HepG2 (cell line): ENCODE measurements around the gene PCNA. TPM values are rescaled to one million over a fixed set of nuclear protein-coding genes. Genes with fewer than 3 reads are reported as not detected.

Experiments used
- CHD2 ChIP-seq: IDR thresholded peaks from 2 replicates; pipeline ENCODE4 v1.6.1; 2011; ENCODE audit warnings: low read depth, low read length, improper control_type of control experiment
- GATAD1 ChIP-seq: IDR thresholded peaks from 2 replicates; pipeline ENCODE4 v1.6.1; 2016; ENCODE audit warnings: missing genetic modification reagents, missing compliant biosample characterization
- KLF15 ChIP-seq: sonication (generic); formaldehyde crosslinking; IDR thresholded peaks from 2 replicates; pipeline ENCODE4 v1.8.1; 2023; ENCODE audit warnings: borderline replicate concordance, mild to moderate bottlenecking, inconsistent platforms, missing genetic modification reagents, mixed read lengths
- MTERF4 ChIP-seq: sonication (generic); formaldehyde crosslinking; IDR thresholded peaks from 2 replicates; pipeline ENCODE4 v1.8.0; 2023; ENCODE audit warnings: mild to moderate bottlenecking, missing genetic modification reagents
- NR2F2 ChIP-seq: IDR thresholded peaks from 2 replicates; pipeline ENCODE4 v1.6.1; 2012; ENCODE audit warnings: low read depth, inconsistent platforms, borderline replicate concordance
- PRDM10 ChIP-seq: sonication (generic); formaldehyde crosslinking; IDR thresholded peaks from 2 replicates; pipeline ENCODE4 v1.4.0; 2020; ENCODE audit warnings: low read depth, missing genetic modification reagents
- REXO4 ChIP-seq: sonication (generic); formaldehyde crosslinking; IDR thresholded peaks from 2 replicates; pipeline ENCODE4 v1.8.0; 2022; ENCODE audit warnings: missing genetic modification reagents, mild to moderate bottlenecking, borderline replicate concordance
- SAFB2 ChIP-seq: sonication (generic); formaldehyde crosslinking; IDR thresholded peaks from 2 replicates; pipeline ENCODE4 v1.5.1; 2020; ENCODE audit warnings: missing genetic modification reagents, low read depth, mild to moderate bottlenecking, borderline replicate concordance
- SP2 ChIP-seq: sonication (generic); formaldehyde crosslinking; IDR thresholded peaks from 2 replicates; pipeline ENCODE4 v1.5.1; 2020; ENCODE audit warnings: mild to moderate bottlenecking, missing genetic modification reagents
- SYNCRIP ChIP-seq: fragments of 200-400 bp; formaldehyde crosslinking; IDR thresholded peaks from 2 replicates; pipeline ENCODE4 v1.6.1; 2018; ENCODE audit warnings: mild to moderate bottlenecking, low read depth, low read length; ENCODE audit not compliant: insufficient read depth
- TAF15 ChIP-seq: fragments of 200-400 bp; formaldehyde crosslinking; IDR thresholded peaks from one replicate; pipeline ENCODE4 v1.6.1; 2018; ENCODE audit warnings: mild to moderate bottlenecking, low read depth, low read length; ENCODE audit not compliant: poor library complexity, severe bottlenecking
- THAP9 ChIP-seq: sonication (generic); formaldehyde crosslinking; IDR thresholded peaks from 2 replicates; pipeline ENCODE4; 2020; ENCODE audit warnings: missing genetic modification reagents, mild to moderate bottlenecking, borderline replicate concordance
- ZNF143 ChIP-seq: sonication (generic); formaldehyde crosslinking; IDR thresholded peaks from 2 replicates; pipeline ENCODE4 v1.4.0; 2020; ENCODE audit warnings: missing genetic modification reagents
- ZNF432 ChIP-seq: sonication (generic); formaldehyde crosslinking; IDR thresholded peaks from 2 replicates; pipeline ENCODE4 v1.5.0; 2020; ENCODE audit warnings: missing genetic modification reagents, mild to moderate bottlenecking, borderline replicate concordance
- ZNF451 ChIP-seq: sonication (generic); formaldehyde crosslinking; IDR thresholded peaks from 2 replicates; pipeline ENCODE4 v1.5.0; 2020; ENCODE audit warnings: mild to moderate bottlenecking, missing genetic modification reagents
- ZNF549 ChIP-seq: sonication (generic); formaldehyde crosslinking; IDR thresholded peaks from 2 replicates; pipeline ENCODE4 v1.5.0; 2020; ENCODE audit warnings: missing genetic modification reagents
- ZNF776 ChIP-seq: sonication (generic); formaldehyde crosslinking; IDR thresholded peaks from 2 replicates; pipeline ENCODE4 v1.4.0; 2020; ENCODE audit warnings: mild to moderate bottlenecking, missing genetic modification reagents
- ZNF879 ChIP-seq: sonication (generic); formaldehyde crosslinking; IDR thresholded peaks from 2 replicates; pipeline ENCODE4 v1.8.1; 2023; ENCODE audit warnings: missing genetic modification reagents
- ZSCAN20 ChIP-seq: sonication (generic); formaldehyde crosslinking; IDR thresholded peaks from 2 replicates; pipeline ENCODE4 v1.4.0; 2020; ENCODE audit warnings: missing genetic modification reagents, mild to moderate bottlenecking, borderline replicate concordance
- ZSCAN25 ChIP-seq: sonication (generic); formaldehyde crosslinking; IDR thresholded peaks from 2 replicates; pipeline ENCODE4 v1.8.0; 2022; ENCODE audit warnings: mild to moderate bottlenecking, missing genetic modification reagents
- polyA plus RNA-seq, 8 experiments: library from polyadenylated mRNA; depleted of rRNA in 3 of 8; stranded (reverse) in 7 of 8; unstranded in 1 of 8; fragments of >200 nt; fragmentation: Illumina TruSeq in 4 of 8; extraction: Trizol in 4 of 8; gene quantifications; 2 replicates each; pipeline versions ENCODE4 v1.2.1 to v1.2.3, GENCODE V29; 2011 to 2016; ENCODE audit warnings: low read depth in 4 of 8, missing spikeins in 1 of 8, mixed read lengths in 1 of 8; ENCODE audit not compliant: insufficient read depth in 1 of 8
- total RNA-seq, 5 experiments: library from RNA; depleted of rRNA; stranded (reverse); fragments of >200 nt; fragmentation: Illumina TruSeq; extraction: Trizol; gene quantifications; 2 replicates each; pipeline ENCODE4 v1.2.3, GENCODE V29; 2016; ENCODE audit warnings: low read depth in 1 of 5
- TF ChIP-seq, protein P1 (sequence below): sonication (generic); formaldehyde crosslinking; conservative IDR thresholded peaks from 2 replicates; pipeline ENCODE4 v1.4.0; 2020; ENCODE audit warnings: missing genetic modification reagents

Gene PCNA
- total and polyA plus RNA-seq, 2 of the 13 experiments (the other 11 are each of a cell fraction or from before 2014, with no cell fraction given): 229 to 655 TPM

GRCh38 chr20:5065879-5066383, 53.8 kb downstream of the PCNA start (continued):
- TF ChIP-seq KLF15 (CRISPR knock-in tag): no peak
- TF ChIP-seq TAF15: no peak
- TF ChIP-seq ZSCAN20 (CRISPR knock-in tag): no peak
- TF ChIP-seq ZNF432 (CRISPR knock-in tag): no peak
- no peak for TF ChIP-seq ZNF451
- 0 out of 2 replicates have a peak, but pooled peaks have one; percentile 10 for TF ChIP-seq PRDM10 (CRISPR knock-in tag)
- 0 out of 2 replicates have a peak, but pooled peaks have one; percentile 57 for TF ChIP-seq ZNF776 (CRISPR knock-in tag)
- no peak for TF ChIP-seq SAFB2 (CRISPR knock-in tag)
- no peak for TF ChIP-seq ZNF549 (CRISPR knock-in tag)
- 0 out of 2 replicates have a peak, but pooled peaks have one; percentile 31 for TF ChIP-seq THAP9 (CRISPR knock-in tag)
- TF ChIP-seq REXO4 (CRISPR knock-in tag): no peak
- TF ChIP-seq, protein P1, sequence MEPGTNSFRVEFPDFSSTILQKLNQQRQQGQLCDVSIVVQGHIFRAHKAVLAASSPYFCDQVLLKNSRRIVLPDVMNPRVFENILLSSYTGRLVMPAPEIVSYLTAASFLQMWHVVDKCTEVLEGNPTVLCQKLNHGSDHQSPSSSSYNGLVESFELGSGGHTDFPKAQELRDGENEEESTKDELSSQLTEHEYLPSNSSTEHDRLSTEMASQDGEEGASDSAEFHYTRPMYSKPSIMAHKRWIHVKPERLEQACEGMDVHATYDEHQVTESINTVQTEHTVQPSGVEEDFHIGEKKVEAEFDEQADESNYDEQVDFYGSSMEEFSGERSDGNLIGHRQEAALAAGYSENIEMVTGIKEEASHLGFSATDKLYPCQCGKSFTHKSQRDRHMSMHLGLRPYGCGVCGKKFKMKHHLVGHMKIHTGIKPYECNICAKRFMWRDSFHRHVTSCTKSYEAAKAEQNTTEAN: no peak
- TF ChIP-seq MTERF4 (CRISPR knock-in tag): no peak
- no peak for TF ChIP-seq SP2 (CRISPR knock-in tag)
- TF ChIP-seq NR2F2: no peak
- no peak for TF ChIP-seq ZSCAN25 (CRISPR knock-in tag)
- no peak for TF ChIP-seq CHD2
- TF ChIP-seq SYNCRIP: no peak
- no peak for TF ChIP-seq ZNF879
- TF ChIP-seq ZNF143 (CRISPR knock-in tag): 0 out of 2 replicates have a peak, but pooled peaks have one; percentile 29
- no peak for TF ChIP-seq GATAD1 (CRISPR knock-in tag)
